ENCODE data around the gene TBC1D9.

TBC1D9 gene

DNA sequence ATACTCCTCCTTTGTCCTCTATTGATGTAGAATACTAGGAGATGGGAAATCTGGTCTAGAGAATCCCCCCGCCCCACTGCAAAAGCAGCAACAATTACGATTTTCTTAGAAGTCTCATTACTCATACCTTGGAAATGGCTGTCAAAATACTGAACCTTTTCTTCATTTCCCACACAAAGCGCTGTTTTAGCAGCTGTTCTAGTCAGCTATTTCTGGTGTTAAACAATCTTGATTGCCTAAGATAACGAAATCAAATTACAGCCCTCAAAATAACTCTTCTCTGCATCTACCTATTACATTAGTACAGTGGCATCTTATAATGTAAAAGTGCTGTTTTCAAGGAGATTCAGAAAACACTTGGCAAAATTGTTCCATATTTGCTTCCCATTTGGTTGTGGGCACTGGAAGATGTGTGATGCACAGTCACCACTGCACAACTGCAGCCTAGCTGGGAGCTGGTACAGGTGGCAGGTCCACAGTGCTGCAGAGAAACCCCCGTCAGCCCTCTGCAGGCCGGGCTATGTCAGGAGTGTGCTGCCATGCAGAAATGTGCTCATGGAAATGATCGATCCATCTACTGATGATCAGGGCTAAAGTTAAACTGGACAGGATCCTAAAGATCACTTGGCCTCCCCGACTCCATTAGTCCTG lies 50.4 kb downstream of the TBC1D9 start:
- ChIA-PET CTCF (interaction anchor here (1.8 kb wide), 1 partner anchor 10 kb away, joined by 3 read pairs; no protein-coding TSS in a partner anchor), POLR2A (no interaction called here)
- no peak for DNase-seq (ENCODE audit: low read depth, low spot score)
- TF ChIP-seq, protein P1, sequence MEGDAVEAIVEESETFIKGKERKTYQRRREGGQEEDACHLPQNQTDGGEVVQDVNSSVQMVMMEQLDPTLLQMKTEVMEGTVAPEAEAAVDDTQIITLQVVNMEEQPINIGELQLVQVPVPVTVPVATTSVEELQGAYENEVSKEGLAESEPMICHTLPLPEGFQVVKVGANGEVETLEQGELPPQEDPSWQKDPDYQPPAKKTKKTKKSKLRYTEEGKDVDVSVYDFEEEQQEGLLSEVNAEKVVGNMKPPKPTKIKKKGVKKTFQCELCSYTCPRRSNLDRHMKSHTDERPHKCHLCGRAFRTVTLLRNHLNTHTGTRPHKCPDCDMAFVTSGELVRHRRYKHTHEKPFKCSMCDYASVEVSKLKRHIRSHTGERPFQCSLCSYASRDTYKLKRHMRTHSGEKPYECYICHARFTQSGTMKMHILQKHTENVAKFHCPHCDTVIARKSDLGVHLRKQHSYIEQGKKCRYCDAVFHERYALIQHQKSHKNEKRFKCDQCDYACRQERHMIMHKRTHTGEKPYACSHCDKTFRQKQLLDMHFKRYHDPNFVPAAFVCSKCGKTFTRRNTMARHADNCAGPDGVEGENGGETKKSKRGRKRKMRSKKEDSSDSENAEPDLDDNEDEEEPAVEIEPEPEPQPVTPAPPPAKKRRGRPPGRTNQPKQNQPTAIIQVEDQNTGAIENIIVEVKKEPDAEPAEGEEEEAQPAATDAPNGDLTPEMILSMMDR (IDR thresholded peaks at IDR 0.05; ENCODE audit: insufficient read depth, low read length, missing control alignments) = no peak
- no peak overlapping the region for H3K4me3 ChIP-seq (ENCODE audit: low read depth, low read length)

DNA sequence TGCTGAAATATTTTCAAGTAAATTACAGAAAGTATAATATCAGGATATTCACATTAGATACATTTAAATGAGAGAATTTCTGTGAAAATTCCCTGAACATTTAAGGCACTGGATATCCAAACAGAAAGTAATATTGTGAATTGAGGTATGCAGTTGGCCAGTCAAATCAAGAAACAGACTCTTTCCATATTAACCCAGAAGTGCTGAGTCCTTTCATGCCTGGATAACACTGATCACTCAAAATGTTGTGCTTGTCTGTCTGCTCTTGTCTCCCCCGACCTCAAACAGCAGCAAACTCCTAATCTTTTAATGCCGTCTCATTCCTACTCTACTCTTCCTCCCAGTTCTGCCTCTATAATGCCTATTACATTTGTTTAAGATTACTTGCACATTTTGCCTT lies 51.2 kb downstream of the TBC1D9 start:
- ChIA-PET CTCF (no interaction called here), POLR2A (no interaction called here)
- TF ChIP-seq, protein P1 (IDR thresholded peaks at IDR 0.05; ENCODE audit: insufficient read depth, low read length, missing control alignments) = no peak
- H3K4me3 ChIP-seq (ENCODE audit: low read depth, low read length) = no peak overlapping the region
- DNase-seq (ENCODE audit: low read depth, low spot score) = no peak

DNA sequence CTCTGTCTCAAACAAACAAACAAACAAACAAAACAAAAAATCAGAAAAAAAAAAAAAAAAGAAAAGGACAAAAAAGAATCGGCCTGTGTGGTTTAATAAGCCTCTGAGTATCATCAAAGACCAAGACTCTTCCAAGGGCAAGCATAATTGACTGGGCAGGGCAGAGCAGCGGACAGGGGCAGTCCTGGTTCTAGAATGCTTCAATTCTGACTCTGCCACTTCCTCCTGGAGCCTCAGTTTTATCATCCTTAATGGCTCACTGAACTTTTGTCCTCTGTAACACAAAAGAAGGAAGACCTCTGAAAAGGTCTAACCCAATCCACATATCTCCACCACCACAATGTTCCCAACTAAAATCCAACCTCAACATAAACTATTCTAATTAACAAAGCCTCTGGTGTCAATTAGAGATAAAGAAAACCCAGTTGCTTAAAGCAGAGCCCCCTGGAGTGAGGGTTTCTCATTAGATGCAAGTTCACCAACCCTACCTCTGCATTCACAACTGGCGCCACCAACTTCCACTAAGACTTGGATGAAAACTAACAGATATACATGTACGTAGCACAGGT lies 51.7 kb downstream of the TBC1D9 start:
- ChIA-PET CTCF (no interaction called here), POLR2A (no interaction called here)
- DNase-seq (ENCODE audit: low read depth, low spot score) = no peak
- TF ChIP-seq, protein P1 (IDR thresholded peaks at IDR 0.05; ENCODE audit: insufficient read depth, low read length, missing control alignments) = no peak
- no peak overlapping the region for H3K4me3 ChIP-seq (ENCODE audit: low read depth, low read length)

GRCh38 chr4:140703463-140703862 lies 52.7 kb downstream of the TBC1D9 start:
- TF ChIP-seq, protein P1 (IDR thresholded peaks at IDR 0.05; ENCODE audit: insufficient read depth, low read length, missing control alignments) = no peak
- H3K4me3 ChIP-seq (ENCODE audit: low read depth, low read length) = no peak overlapping the region
- POLR2A ChIA-PET = no interaction called here
- no peak for DNase-seq (ENCODE audit: low read depth, low spot score)
- CTCF ChIA-PET = no interaction called here

GRCh38 chr4:140702096-140702757 lies 54.0 kb downstream of the TBC1D9 start:
- TF ChIP-seq, protein P1 (IDR thresholded peaks at IDR 0.05; ENCODE audit: insufficient read depth, low read length, missing control alignments) = no peak
- POLR2A ChIA-PET = no interaction called here
- DNase-seq (ENCODE audit: low read depth, low spot score) = no peak
- no peak overlapping the region for H3K4me3 ChIP-seq (ENCODE audit: low read depth, low read length)
- CTCF ChIA-PET = no interaction called here

DNA sequence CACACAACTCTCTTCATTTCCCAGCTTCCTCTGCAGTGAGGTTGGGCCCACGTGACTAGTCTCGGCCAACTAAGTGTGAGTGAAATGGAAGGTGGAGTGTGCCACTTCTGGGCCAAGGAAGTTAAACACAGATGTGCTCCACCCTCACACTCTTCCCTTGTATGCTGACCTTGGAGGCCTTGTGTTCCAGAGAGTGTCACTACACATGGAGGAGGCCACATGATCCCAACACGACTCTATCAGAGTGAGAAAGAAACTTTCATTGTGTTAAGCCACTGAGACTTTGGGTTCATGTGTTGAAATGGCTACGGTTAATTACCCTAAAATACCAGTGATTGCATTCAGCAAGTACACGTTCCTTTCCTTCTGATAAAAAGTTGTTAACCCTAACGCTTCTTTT lies 55.1 kb downstream of the TBC1D9 start:
- TF ChIP-seq, protein P1 (IDR thresholded peaks at IDR 0.05; ENCODE audit: insufficient read depth, low read length, missing control alignments) = no peak
- ChIA-PET POLR2A (no interaction called here), CTCF (no interaction called here)
- DNase-seq (ENCODE audit: low read depth, low spot score) = no peak
- H3K4me3 ChIP-seq (ENCODE audit: low read depth, low read length) = no peak overlapping the region
